ENCODE data around the gene SYCP1.
"Not testable (repeated sequence)": the region's sequence is repeated elsewhere in the genome, so short reads cannot be mapped to it uniquely, and the experiment has no call there.

Gene SYCP1

GRCh38 chr1:115006191-115006590 lies 151.5 kb downstream of the SYCP1 start:
- no peak for DNase-seq
- peaks cover 17% of the 10 kb centered on the region for H3K27me3 Mint-ChIP-seq
- H3K4me1 Mint-ChIP-seq (ENCODE audit: low read depth): no peaks in the 10 kb centered on the region
- no peak overlapping the region for H3K4me3 Mint-ChIP-seq
- H3K27ac Mint-ChIP-seq: no peak overlapping the region
- no peaks in the 10 kb centered on the region for H3K9me3 Mint-ChIP-seq
- no peaks in the 10 kb centered on the region for H3K36me3 Mint-ChIP-seq (ENCODE audit: low read depth)

- no peaks in the 10 kb centered on the region for H3K9me3 Mint-ChIP-seq
Measured at GRCh38 chr1:115012006-115012405, 157.3 kb downstream of the SYCP1 start.

DNA sequence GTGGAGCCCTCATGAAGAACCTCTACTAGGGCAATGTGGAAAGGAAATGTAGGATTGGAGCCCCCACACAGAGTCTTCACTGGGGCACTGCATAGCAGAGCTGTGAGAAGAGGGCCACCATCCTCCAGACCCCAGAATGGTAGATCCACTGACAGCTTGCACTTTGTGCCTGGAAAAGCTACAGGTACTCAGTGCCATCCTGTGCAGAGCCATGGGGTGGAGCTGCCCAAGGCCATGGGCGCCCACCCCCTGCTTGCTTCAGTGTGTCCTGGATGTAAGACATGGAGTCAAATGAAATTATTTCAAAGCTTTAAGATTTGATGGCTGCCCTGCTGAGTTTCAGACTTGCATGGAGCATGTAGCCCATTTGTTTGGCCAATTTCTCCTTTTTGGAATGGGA lies 157.8 kb downstream of the SYCP1 start:
- no peak for DNase-seq
- H3K4me1 Mint-ChIP-seq (ENCODE audit: low read depth): no peaks in the 10 kb centered on the region
- no peaks in the 10 kb centered on the region for H3K36me3 Mint-ChIP-seq (ENCODE audit: low read depth)
- H3K9me3 Mint-ChIP-seq: no peaks in the 10 kb centered on the region
- H3K27me3 Mint-ChIP-seq: no peaks in the 10 kb centered on the region
- no peak overlapping the region for H3K27ac Mint-ChIP-seq
- H3K4me3 Mint-ChIP-seq: no peak overlapping the region

More at GRCh38 chr1:115012006-115012405, 157.3 kb downstream of the SYCP1 start:
- Mint-ChIP-seq H3K27me3 (no peaks in the 10 kb centered on the region), H3K36me3 (ENCODE audit: low read depth) (no peaks in the 10 kb centered on the region), H3K4me3 (no peak overlapping the region), H3K27ac (no peak overlapping the region), H3K4me1 (ENCODE audit: low read depth) (no peaks in the 10 kb centered on the region)
- no peak for DNase-seq

GRCh38 chr1:115013792-115014191 lies 159.1 kb downstream of the SYCP1 start:
- peaks cover 5% of the 10 kb centered on the region for H3K27me3 Mint-ChIP-seq
- H3K36me3 Mint-ChIP-seq (ENCODE audit: low read depth): no peaks in the 10 kb centered on the region
- H3K4me3 Mint-ChIP-seq: no peak overlapping the region
- peaks cover 5% of the 10 kb centered on the region for H3K9me3 Mint-ChIP-seq
- DNase-seq: no peak
- H3K4me1 Mint-ChIP-seq (ENCODE audit: low read depth): no peaks in the 10 kb centered on the region
- no peak overlapping the region for H3K27ac Mint-ChIP-seq

DNA sequence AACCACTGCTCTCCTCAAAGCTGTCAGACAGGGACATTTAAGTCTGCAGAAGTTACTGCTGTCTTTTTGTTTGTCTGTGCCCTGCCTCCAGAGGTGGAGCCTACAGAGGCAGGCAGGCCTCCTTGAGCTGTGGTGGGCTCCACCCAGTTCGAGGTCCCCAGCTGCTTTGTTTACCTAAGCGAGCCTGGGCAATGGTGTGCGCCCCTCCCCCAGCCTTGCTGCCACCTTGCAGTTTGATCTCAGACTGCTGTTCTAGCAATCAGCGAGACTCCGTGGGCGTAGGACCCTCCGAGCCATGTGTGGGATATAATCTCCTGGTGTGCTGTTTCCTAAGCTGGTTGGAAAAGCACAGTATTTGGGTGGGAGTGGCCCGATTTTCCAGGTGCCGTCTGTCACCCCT lies 164.9 kb downstream of the SYCP1 start:
- H3K27me3 Mint-ChIP-seq: peaks cover 20% of the 10 kb centered on the region
- H3K4me3 Mint-ChIP-seq; H3K27ac Mint-ChIP-seq; H3K9me3 Mint-ChIP-seq; DNase-seq; H3K4me1 Mint-ChIP-seq (ENCODE audit: low read depth); H3K36me3 Mint-ChIP-seq (ENCODE audit: low read depth): not testable (repeated sequence)

DNA sequence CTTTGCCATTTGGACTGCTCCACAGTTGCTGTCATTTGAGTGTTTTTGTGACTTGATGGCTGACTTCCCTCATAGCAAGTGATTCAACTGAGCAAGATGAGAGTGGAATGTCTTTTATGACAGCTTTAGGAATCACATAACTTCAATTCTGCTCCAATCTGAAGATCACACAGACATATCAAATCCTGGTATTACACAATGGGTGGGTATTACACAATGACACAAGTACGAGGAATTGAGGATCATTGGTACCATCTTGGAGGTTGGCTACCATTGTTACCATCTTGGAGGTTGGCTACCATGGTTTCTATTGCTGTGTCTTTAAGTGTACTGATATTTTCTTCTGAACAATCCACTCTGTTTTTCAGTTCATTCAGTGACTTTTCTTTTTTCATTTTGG lies 166.5 kb downstream of the SYCP1 start:
- no peak overlapping the region for H3K4me3 Mint-ChIP-seq
- H3K27me3 Mint-ChIP-seq: peaks cover 20% of the 10 kb centered on the region
- H3K36me3 Mint-ChIP-seq (ENCODE audit: low read depth): no peaks in the 10 kb centered on the region
- DNase-seq: no peak
- peaks cover 5% of the 10 kb centered on the region for H3K9me3 Mint-ChIP-seq
- no peaks in the 10 kb centered on the region for H3K4me1 Mint-ChIP-seq (ENCODE audit: low read depth)
- H3K27ac Mint-ChIP-seq: no peak overlapping the region

DNA sequence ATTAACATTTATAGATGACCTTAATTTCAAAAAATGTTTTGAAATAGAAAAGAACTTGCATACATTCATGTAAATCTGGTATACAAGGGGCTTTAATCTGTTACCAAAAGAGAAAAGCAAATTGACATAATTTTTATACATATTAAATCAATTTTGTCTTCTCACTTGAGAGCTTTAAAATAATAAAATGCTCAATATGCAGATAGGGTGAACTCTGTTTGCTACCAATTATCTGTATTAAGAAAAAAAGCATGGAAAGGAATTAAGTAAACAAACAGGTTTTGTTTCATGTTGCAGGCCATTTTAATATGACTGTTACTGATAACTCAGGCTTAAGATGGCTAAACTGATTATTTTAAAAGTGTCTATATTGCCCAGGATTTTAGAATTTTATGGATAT lies 168.9 kb downstream of the SYCP1 start:
- no peaks in the 10 kb centered on the region for H3K4me1 Mint-ChIP-seq (ENCODE audit: low read depth)
- H3K4me3 Mint-ChIP-seq: no peak overlapping the region
- H3K27ac Mint-ChIP-seq: no peak overlapping the region
- no peak for DNase-seq
- H3K36me3 Mint-ChIP-seq (ENCODE audit: low read depth): no peaks in the 10 kb centered on the region
- H3K9me3 Mint-ChIP-seq: peaks cover 2% of the 10 kb centered on the region
- peaks cover 17% of the 10 kb centered on the region for H3K27me3 Mint-ChIP-seq

- no peaks in the 10 kb centered on the region for H3K27me3 Mint-ChIP-seq
- H3K36me3 Mint-ChIP-seq (ENCODE audit: low read depth): no peaks in the 10 kb centered on the region
- H3K4me1 Mint-ChIP-seq (ENCODE audit: low read depth): no peaks in the 10 kb centered on the region
- no peaks in the 10 kb centered on the region for H3K9me3 Mint-ChIP-seq
- DNase-seq: no peak
- no peak within 1 kb of the TSS for H3K4me3 Mint-ChIP-seq
- no peak within 1 kb of the TSS for H3K27ac Mint-ChIP-seq
Measured at GRCh38 chr1:115029526-115029925, 174.9 kb downstream of the SYCP1 start, which contains the start of gene TSHB. TSHB (plus strand) TSS chr1:115029826; CDS start chr1:115033363, 3,537 bp downstream.

DNA sequence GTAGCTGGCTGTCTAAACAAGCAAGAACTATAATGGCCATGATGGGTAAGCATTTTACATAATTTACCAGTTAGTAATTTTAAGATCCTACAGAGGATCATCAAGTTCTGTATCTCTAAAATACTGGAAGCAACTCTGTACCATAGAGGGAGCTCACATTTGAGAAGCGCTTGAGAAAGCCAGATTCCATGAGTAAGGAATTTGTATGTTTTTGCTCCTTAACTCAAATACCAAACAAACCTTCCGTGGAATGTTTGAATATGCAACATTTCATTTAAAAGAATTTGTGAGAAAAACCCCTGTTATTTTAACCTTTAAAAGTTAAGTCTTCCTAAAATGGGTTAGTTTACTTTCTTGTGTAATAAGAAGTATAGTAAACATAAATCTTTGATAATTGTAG lies 176.9 kb downstream of the SYCP1 start:
- H3K36me3 Mint-ChIP-seq (ENCODE audit: low read depth): no peaks in the 10 kb centered on the region
- DNase-seq: no peak
- H3K9me3 Mint-ChIP-seq: no peaks in the 10 kb centered on the region
- H3K27me3 Mint-ChIP-seq: no peaks in the 10 kb centered on the region
- no peaks in the 10 kb centered on the region for H3K4me1 Mint-ChIP-seq (ENCODE audit: low read depth)
- H3K27ac Mint-ChIP-seq: no peak overlapping the region
- H3K4me3 Mint-ChIP-seq: no peak overlapping the region

- H3K4me1 Mint-ChIP-seq (ENCODE audit: low read depth): no peaks in the 10 kb centered on the region
- DNase-seq: no peak
- H3K27me3 Mint-ChIP-seq: no peaks in the 10 kb centered on the region
- no peaks in the 10 kb centered on the region for H3K36me3 Mint-ChIP-seq (ENCODE audit: low read depth)
- no peaks in the 10 kb centered on the region for H3K9me3 Mint-ChIP-seq
- no peak overlapping the region for H3K27ac Mint-ChIP-seq
- H3K4me3 Mint-ChIP-seq: no peak overlapping the region
Measured at GRCh38 chr1:115035652-115036051, 181.0 kb downstream of the SYCP1 start.

DNA sequence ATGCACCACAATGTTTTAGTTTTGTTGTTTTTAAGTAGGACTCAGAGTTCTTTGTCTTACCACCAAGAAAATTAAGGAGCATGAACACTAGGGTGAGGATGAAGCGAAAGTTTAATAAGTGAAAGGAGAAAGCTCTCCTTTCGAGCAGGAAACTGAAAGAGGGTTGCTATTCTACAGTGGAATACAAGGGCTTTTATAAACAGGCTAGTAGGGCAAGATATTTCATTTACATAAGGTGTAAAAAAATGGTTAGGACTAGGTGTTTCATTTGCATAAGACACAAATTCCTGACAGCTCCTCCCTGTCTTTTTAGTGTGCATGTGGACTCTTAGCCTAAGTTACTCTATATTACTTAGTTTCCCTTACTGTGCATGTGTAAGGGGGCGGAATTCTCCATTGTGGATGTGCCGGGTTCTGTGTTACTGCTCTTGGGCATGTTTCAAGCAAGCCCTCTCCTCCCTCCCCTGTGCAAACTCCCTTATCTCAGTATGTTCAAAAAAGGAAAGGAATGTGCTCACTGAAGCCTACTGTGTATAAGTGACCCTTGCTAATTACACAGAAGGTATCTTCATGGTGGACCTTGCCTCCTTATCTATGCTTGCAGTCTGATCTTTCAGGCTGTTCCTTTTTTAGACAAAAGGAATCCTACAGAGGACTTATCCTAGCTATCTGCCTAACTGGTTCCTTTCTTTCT lies 182.3 kb downstream of the SYCP1 start:
- H3K36me3 Mint-ChIP-seq (ENCODE audit: low read depth): no peaks in the 10 kb centered on the region
- no peak overlapping the region for H3K4me3 Mint-ChIP-seq
- H3K27me3 Mint-ChIP-seq: no peaks in the 10 kb centered on the region
- H3K4me1 Mint-ChIP-seq (ENCODE audit: low read depth): no peaks in the 10 kb centered on the region
- no peak overlapping the region for H3K27ac Mint-ChIP-seq
- no peak for DNase-seq
- H3K9me3 Mint-ChIP-seq: no peaks in the 10 kb centered on the region

GRCh38 chr1:115040501-115040900 lies 185.8 kb downstream of the SYCP1 start:
- peaks cover 5% of the 10 kb centered on the region for H3K9me3 Mint-ChIP-seq
- H3K4me3 Mint-ChIP-seq: no peak overlapping the region
- H3K4me1 Mint-ChIP-seq (ENCODE audit: low read depth): no peaks in the 10 kb centered on the region
- H3K27me3 Mint-ChIP-seq: no peaks in the 10 kb centered on the region
- no peak overlapping the region for H3K27ac Mint-ChIP-seq
- H3K36me3 Mint-ChIP-seq (ENCODE audit: low read depth): no peaks in the 10 kb centered on the region
- DNase-seq: no peak

DNA sequence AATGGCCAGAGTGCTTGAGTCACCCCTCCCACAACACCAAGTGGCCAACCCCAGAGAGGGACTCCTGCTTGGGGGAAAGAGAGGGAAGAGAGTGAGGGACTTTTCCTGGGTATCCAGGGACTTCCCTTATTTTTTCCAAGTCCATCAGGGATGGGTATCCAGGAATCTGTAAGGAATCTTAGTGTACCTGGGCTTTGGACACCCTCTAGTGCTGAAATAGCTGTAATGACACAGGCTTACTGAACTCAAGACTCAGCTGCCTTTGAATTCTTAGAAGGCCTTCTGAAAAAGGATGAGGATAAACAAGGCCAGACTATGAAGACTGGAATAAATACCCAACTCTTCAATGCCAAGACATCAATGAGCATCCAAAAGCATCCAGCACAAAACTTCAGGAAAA lies 187.0 kb downstream of the SYCP1 start:
- Mint-ChIP-seq H3K27me3 (no peaks in the 10 kb centered on the region), H3K27ac (no peak overlapping the region), H3K9me3 (peaks cover 5% of the 10 kb centered on the region), H3K4me1 (ENCODE audit: low read depth) (no peaks in the 10 kb centered on the region), H3K36me3 (ENCODE audit: low read depth) (peaks cover 3% of the 10 kb centered on the region), H3K4me3 (no peak overlapping the region)
- DNase-seq: no peak
